KOPT-K1 (cell line): Measurements from ENCODE around the gene CD36.

Experiments used
- H3K27ac ChIP-seq: fragments of 200-600 bp; sonication (generic); 2 replicates; pipeline ENCODE4 v1.5.1; 2016; ENCODE audit warnings: antibody characterized with exemption, mild to moderate bottlenecking, low read depth, low read length; ENCODE audit not compliant: poor library complexity, severe bottlenecking
- H3K36me3 ChIP-seq: fragments of 200-600 bp; sonication (generic); 2 replicates; pipeline ENCODE4 v1.5.1; 2017; ENCODE audit warnings: antibody characterized with exemption, mild to moderate bottlenecking, low read length, moderate library complexity; ENCODE audit not compliant: insufficient read depth
- H3K9me3 ChIP-seq: fragments of 200-600 bp; sonication (generic); 2 replicates; pipeline ENCODE4 v1.5.1; 2017; ENCODE audit warnings: antibody characterized with exemption, low read length, mild to moderate bottlenecking; ENCODE audit not compliant: insufficient read depth, poor library complexity, severe bottlenecking

Gene CD36

DNA sequence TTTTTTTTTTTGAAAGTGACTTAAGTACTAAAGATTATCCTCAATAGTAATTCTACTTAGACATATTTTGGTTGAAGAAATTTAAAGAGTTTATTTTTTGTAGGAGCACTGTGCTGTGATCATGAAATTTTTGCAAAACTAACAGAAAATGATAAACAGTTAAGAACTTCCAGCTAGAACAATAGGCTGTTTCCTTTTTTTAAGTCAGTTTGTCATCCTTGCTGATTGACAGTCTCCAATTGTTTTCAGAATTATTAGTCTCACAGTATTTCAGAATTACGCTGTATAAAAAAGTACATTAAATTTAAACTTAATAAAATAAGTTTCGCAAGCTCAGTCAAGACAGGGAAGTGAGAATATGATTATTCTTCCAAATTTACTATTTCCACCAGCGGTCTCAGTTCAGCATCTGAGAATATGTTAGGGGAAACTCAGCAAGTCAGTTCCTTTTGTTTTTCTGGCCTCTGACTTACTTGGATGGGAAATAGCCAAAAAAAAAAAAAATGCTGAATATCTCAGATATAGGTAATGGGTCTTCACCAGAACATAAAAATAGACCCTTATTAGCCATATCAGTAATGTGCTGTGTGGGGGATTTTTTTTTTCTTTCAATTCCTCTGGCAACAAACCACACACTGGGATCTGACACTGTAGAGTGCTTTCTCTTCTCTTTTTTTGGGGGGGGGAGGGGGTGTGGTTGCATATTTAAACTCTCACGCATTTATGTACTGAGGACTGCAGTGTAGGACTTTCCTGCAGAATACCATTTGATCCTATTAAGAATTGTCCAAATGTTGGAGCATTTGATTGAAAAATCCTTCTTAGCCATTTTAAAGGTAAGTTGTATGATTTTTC, at the start of gene CD36:
Gene CD36, plus strand, starts transcription at position 732 of the 855 bp plus-strand sequence. CDS start 8,099 bp downstream, outside the sequence.
- no peaks in the 10 kb centered on the region for H3K9me3 ChIP-seq
- H3K36me3 ChIP-seq = no peaks in the 10 kb centered on the region
- H3K27ac ChIP-seq = no peak within 1 kb of the TSS

DNA sequence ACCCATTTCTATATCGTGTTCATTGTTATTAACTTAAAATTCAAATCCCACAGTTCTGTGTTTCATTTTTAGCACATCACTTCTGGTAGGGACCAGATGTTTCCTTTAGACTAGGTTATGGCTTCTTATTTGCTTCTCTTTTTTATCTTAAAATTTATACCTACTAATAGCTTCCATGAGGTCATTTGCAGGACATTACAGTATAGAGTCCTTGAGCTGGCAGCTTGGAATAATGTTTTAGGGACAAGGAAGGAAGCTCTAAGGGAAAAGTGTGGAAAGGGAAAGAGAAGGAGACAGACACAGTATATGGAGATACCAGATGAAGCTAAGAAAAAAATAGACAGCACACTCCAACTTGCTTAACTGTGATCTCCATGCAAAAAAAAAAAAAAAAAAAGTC, 48.8 kb upstream of the CD36 start:
- Histone ChIP-seq H3K27ac (no peak overlapping the region), H3K9me3 (no peaks in the 10 kb centered on the region), H3K36me3 (no peaks in the 10 kb centered on the region)

DNA sequence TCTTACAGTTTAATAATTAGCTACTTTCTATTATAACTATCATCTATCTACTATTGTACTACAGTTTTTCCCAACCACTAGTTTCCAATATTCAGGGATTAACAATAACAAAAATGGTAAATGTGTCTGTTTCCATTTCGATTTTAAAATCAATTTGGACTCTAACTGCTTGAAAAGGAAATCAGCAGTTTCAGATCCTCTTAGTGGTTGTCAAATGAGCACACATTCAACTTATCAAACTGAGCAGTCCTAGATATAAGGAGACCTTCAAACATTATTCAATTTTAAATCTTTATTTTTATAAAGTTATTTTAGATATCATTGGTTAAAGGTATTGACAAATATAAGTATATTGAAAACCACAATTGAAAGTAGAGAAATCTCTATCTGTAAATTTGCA, 46.8 kb upstream of the CD36 start:
- Histone ChIP-seq H3K9me3 (no peaks in the 10 kb centered on the region), H3K27ac (no peak overlapping the region), H3K36me3 (no peaks in the 10 kb centered on the region)

DNA sequence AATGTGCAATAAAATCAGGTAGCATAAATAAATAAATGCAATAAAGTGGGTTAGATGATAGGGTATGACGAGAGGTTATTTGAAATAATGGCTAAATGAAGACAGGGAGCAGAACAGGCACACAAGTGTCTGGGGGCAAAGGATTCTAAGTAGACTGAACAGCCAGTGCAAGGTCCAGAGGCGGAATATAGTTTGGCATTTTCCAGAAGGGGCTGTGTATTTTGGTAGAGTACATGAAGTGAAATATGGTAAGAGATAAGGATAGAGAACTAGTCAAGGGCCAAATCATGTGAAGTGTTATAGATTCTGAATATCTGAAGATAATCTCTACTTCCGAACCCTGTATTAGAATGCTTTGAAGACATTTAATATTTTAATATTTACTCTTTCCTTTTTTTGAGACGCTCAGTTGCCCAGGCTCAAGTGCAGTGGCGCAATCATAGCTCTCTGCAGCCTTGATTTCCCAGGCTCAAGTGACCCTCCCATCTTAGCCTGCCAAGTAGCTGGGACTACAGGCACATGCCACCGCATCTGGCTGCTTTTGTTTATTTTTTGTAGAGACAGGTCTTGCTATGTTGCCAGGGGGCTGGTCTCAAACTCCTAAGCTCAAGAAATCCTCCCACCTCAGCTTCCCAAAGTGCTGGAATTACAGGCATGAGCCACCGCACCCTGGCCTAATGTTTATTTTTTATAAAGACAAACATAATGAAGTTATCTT, 44.4 kb upstream of the CD36 start:
- Histone ChIP-seq H3K36me3 (no peaks in the 10 kb centered on the region), H3K9me3 (no peaks in the 10 kb centered on the region), H3K27ac (no peak overlapping the region)

DNA sequence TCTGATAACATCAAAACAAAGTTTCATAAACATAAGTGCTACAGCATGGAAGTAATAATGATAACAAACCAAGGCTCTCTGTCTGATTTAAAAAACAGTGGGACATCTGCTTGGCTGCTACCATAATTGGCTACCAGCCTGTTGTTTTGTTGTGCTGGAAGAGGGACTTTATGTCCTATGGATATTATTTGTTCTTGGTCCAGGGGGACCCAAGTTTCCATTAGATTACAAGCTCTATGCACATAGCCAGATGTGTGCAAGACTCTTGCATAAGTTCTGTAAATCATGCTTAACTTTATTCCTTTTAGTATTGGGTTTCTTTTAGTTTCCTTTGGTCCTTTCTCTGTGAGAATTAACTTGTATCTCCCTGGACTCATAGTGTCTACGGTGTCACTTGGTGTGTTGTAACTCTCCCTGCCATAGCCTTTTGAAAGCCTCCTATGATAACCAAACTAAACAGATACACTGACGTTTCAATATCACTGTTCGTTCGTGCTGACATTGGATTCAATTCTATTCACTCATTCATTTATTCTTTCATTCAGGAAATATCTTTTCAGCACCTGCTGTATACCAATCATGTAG, 41.4 kb upstream of the CD36 start:
- no peaks in the 10 kb centered on the region for H3K36me3 ChIP-seq
- no peaks in the 10 kb centered on the region for H3K9me3 ChIP-seq
- H3K27ac ChIP-seq = no peak overlapping the region

DNA sequence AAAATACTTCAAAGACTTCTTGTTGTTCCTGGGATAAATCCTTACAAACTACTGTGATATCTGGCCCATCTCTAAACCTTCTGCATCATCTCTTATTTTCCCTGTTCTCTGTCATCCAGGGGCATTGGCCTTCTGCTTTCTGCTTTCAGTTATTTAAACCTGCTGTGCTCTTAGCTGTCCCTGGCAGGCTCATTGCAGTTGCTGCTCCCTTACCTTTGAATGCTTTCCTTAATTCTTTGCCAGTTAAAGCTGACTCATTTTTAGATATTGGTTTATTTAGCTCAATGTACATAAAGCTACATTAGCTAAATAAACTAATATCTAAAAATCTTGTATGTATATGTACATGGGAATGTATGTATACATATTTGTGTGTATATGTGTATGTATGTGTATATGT, 40.6 kb upstream of the CD36 start:
- H3K9me3 ChIP-seq = no peaks in the 10 kb centered on the region
- H3K27ac ChIP-seq = no peak overlapping the region
- H3K36me3 ChIP-seq = no peaks in the 10 kb centered on the region

DNA sequence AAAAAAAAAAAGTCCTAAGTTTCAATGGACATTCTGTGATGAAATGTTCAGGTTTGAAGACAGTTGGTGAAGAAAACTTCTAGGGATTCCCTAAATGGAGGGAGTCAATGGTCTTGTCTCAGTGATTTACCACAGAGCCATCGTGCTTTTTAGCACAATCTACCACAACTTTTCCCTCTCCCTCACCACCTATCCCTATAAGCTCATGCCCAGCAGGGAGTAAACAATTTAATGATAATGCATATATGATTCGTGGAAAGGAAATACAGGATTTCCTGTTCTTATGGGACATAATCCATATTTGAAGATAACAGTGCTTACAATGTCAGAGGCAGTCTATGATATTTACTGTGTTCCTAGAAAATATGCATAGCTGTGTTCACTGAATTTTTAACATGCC, 38.4 kb upstream of the CD36 start:
- H3K36me3 ChIP-seq = no peaks in the 10 kb centered on the region
- no peaks in the 10 kb centered on the region for H3K9me3 ChIP-seq
- no peak overlapping the region for H3K27ac ChIP-seq

DNA sequence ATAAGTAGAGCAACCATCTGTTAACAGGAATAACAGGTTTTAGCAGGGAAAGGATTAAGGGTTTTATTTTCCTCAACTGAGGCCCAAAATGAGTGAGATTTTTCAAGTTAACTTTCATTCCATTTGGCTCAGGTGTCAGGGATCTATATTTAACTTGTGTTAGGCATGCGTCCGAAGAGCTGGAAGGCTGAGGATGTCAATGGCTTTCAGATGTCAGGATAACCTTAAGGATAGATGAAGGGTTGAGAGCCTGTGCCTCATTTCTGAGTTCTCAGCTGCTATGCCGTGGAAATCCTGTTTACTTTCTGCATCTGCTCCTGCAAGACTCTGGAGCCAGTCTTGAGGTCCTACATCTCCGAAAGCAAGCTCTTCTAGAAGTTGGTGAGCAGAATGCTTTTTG, 36.4 kb upstream of the CD36 start:
- H3K9me3 ChIP-seq = no peaks in the 10 kb centered on the region
- H3K27ac ChIP-seq = no peak overlapping the region
- no peaks in the 10 kb centered on the region for H3K36me3 ChIP-seq

DNA sequence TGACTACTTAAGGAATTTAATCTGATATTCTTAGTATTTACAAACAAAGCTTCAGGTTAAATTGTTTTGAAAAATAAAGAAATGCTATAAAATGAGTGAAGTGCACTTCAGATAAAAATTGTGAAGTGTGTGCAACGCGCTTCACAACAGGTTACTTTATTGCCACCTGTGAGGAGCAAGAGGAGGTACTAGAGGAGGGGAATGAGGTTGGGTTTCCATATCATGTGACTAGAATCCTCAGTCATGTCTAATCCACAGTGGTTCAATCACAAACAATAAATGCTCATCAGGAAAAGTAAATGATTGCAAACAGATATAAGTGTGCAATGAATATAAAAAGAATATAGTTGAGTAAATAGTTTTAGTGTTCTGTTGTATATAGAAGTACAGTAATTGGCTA, 34.5 kb upstream of the CD36 start:
- no peaks in the 10 kb centered on the region for H3K9me3 ChIP-seq
- no peak overlapping the region for H3K27ac ChIP-seq
- no peaks in the 10 kb centered on the region for H3K36me3 ChIP-seq

DNA sequence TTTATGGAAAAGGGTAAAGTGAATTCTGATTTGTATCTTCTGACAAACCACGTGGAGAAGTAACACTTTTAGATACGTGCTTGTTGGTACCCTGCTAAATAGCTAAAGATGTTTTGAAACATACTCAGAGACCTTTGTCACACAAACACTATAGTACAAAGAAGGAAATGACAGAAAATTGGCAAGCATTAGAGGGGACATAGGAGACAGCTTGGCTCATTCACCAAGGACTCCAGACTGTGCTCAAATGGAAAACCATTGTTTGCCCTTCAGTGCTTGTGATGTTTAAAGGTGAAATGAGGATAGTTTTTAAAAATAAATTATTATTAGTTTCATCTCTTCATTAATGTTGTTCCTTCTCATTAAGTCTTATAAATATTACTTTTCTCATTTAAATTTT, 34.0 kb upstream of the CD36 start:
- Histone ChIP-seq H3K9me3 (no peaks in the 10 kb centered on the region), H3K36me3 (no peaks in the 10 kb centered on the region), H3K27ac (no peak overlapping the region)

DNA sequence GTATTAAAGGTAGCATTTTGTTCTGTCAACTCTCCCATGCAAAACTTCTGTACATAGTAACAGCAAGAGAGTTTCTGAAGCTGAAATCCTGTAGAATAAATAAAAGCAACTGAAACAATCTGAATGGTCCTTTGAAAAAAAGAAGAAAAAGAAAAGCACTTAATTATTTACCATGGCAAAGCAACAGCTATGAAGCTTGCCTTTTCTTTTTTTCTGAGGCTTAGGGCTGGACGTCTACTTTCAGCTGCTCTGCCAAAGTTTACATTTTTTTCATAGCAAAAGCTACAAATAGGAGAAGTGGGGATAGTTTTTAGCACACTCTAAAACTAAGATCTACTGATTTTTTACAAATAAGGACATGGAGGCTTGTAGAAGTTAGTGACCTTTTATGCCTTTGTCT, 31.3 kb upstream of the CD36 start:
- H3K27ac ChIP-seq = no peak overlapping the region
- H3K36me3 ChIP-seq = no peaks in the 10 kb centered on the region
- H3K9me3 ChIP-seq = no peaks in the 10 kb centered on the region

DNA sequence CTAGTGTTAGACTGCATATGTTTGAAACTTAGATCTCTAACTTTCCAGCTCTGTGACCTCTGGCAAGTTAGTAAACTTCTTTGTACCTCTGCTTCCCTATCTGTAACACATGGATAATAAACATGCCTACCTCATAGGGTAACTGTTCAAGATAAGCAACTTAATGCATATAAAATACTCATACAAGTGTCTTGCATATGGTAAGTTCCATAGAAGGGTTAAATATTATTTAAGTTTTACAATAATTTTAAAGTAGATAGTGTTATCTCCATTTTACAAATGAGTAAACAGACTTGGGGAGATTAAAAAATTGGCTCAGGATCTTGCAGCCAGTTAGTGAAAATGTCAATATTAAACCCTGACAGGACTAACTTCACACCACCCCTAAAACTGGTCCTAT, 30.1 kb upstream of the CD36 start:
- no peaks in the 10 kb centered on the region for H3K36me3 ChIP-seq
- no peaks in the 10 kb centered on the region for H3K9me3 ChIP-seq
- no peak overlapping the region for H3K27ac ChIP-seq

DNA sequence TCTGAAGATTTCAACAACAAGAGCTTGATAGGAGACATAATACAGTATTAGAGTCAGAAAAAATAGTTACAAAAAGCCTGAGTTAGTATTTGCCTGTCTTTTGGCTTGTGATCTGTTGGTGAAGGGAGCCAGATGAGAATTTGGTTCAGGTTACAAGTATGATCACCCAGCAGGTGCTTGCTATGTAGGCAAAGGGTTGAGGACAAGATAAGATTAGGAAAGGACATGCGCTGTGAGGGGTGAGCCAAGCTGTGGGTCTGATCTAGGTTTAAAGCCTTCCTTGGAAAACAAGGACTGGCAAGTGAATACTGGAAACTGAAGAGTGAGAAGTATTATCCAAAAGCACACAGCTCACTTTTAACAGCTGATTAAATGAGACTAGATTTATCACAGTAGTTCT, 28.7 kb upstream of the CD36 start:
- H3K9me3 ChIP-seq = no peaks in the 10 kb centered on the region
- H3K36me3 ChIP-seq = no peaks in the 10 kb centered on the region
- H3K27ac ChIP-seq = no peak overlapping the region

DNA sequence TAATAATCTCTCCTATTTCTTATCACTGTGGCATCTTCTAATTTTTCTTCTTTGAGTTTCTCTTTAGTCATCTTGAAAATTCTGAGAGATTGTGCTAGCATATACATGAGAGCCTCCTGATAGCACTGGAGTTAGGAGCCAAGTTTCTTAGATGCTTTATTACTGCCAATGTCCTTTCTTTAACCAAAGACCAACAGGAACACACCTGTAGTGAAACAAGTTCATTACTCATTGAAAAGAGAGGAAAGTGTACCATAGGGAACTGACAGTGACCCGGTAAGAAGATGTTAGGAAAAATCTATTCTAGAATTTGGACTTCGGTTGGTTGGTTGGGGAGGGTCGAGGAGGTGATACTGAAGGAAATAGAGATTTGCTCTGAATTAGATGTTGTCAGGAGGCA, 27.1 kb upstream of the CD36 start:
- no peak overlapping the region for H3K27ac ChIP-seq

DNA sequence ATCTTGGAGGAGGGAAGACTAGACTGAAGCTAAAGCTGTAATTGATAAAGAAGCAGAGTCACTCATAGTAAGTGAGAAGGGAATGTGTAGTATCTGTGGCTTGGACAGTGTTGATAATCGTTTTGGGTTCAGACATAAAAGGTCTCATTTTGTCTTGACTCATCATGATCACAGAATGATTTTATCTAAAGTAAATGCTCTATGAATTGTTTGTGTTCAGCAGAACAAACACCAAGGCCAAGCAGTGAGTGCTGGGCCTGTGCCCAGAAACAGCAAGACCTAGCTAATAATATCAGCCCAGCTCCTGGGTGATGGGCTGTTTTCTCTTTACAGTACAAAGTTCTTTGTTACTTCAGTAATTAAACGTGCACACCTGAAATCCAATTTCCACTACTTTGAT, 26.7 kb upstream of the CD36 start:
- H3K9me3 ChIP-seq = no peaks in the 10 kb centered on the region
- H3K27ac ChIP-seq = no peak overlapping the region
- no peaks in the 10 kb centered on the region for H3K36me3 ChIP-seq

More for the DNA sequence above, 27.1 kb upstream of the CD36 start:
- Histone ChIP-seq H3K36me3 (no peaks in the 10 kb centered on the region), H3K9me3 (no peaks in the 10 kb centered on the region)
